SK-N-SH (cell line): Measurements from ENCODE around the gene ANAPC2. TPM values are rescaled to one million over a fixed set of nuclear protein-coding genes. Genes with fewer than 3 reads are reported as not detected.

Experiments
- CTCF ChIA-PET: fragments of 300-600, 350-600 bp; formaldehyde crosslinking; extraction: SDS; loops from one replicate; lab custom pipeline; 2021; lab: Yijun Ruan, JAX
- POLR2A ChIA-PET: fragments of 350-600 bp; sonication (Branson Sonifier 250); formaldehyde crosslinking; extraction: SDS; loops from one replicate; lab custom pipeline; 2020; ENCODE audit warnings: antibody characterized with exemption, inconsistent platforms; lab: Yijun Ruan, JAX
- DNase-seq: peaks from one replicate; pipeline ENCODE4 v3.0.0; 2012
- H2AFZ ChIP-seq: fragments of 200-600 bp; sonication (generic); 2 replicates; pipeline ENCODE4 v1.8.1; 2016; ENCODE audit warnings: antibody characterized with exemption, mild to moderate bottlenecking, low read depth
- H3F3A ChIP-seq: fragments of 200-600 bp; sonication (generic); replicated peaks from 2 replicates; pipeline ENCODE3; 2016; ENCODE audit warnings: antibody characterized with exemption, mild to moderate bottlenecking; ENCODE audit not compliant: insufficient read depth
- H3K27ac ChIP-seq, 2 experiments: fragments of 200-500 bp in 1 of 2; fragments of 200-600 bp in 1 of 2; sonication (Bioruptor generic) in 1 of 2; sonication (generic), shearing (Covaris generic) in 1 of 2; 2 replicates each; pipeline versions ENCODE4 v1.5.1 to v1.6.1; 2014 to 2016; ENCODE audit warnings: low read depth in 2 of 2, inconsistent platforms in 1 of 2, low read length in 1 of 2, mild to moderate bottlenecking in 1 of 2, mixed read lengths in 1 of 2
- H3K27me3 ChIP-seq: fragments of 200-600 bp; sonication (generic), shearing (Covaris generic); 2 replicates; pipeline ENCODE4 v1.6.1; 2016; ENCODE audit warnings: mixed run types; ENCODE audit not compliant: insufficient read depth
- H3K36me3 ChIP-seq, 2 experiments: fragments of 200-500 bp in 1 of 2; fragments of 200-600 bp in 1 of 2; sonication (Bioruptor generic) in 1 of 2; sonication (generic) in 1 of 2; replicated peaks in 1 of 2; 2 replicates each; pipeline versions ENCODE3 to v1.5.1; 2014 to 2016; ENCODE audit warnings: low read length in 1 of 2, mild to moderate bottlenecking in 1 of 2; ENCODE audit not compliant: insufficient read depth in 2 of 2, control insufficient read depth in 1 of 2
- H3K4me1 ChIP-seq, 2 experiments: fragments of 200-500 bp in 1 of 2; fragments of 200-600 bp in 1 of 2; sonication (Bioruptor generic) in 1 of 2; sonication (generic), shearing (Covaris generic) in 1 of 2; 2 replicates each; pipeline versions ENCODE4 v1.5.1 to v1.6.1; 2014 to 2016; ENCODE audit warnings: low read depth in 1 of 2, low read length in 1 of 2, mixed run types in 1 of 2; ENCODE audit not compliant: insufficient read depth in 2 of 2, control insufficient read depth in 1 of 2
- H3K4me2 ChIP-seq: fragments of 200-600 bp; sonication (generic), shearing (Covaris generic); 2 replicates; pipeline ENCODE4 v1.6.1; 2017; ENCODE audit warnings: mixed run types
- H3K4me3 ChIP-seq, 2 experiments: fragments of 200-500 bp in 1 of 2; fragments of 200-600 bp in 1 of 2; sonication (Bioruptor generic) in 1 of 2; sonication (generic), shearing (Covaris generic) in 1 of 2; 2 replicates each; pipeline versions ENCODE4 v1.5.1 to v1.8.1; 2014 to 2016; ENCODE audit warnings: low read depth in 2 of 2, inconsistent platforms in 1 of 2, low read length in 1 of 2, mild to moderate bottlenecking in 1 of 2, mixed read lengths in 1 of 2, moderate library complexity in 1 of 2
- H3K79me2 ChIP-seq: fragments of 200-600 bp; sonication (generic); 2 replicates; pipeline ENCODE4 v1.8.1; 2017; ENCODE audit warnings: mild to moderate bottlenecking; ENCODE audit not compliant: insufficient read depth
- H3K9ac ChIP-seq: fragments of 200-600 bp; sonication (generic); 2 replicates; pipeline ENCODE4 v1.6.1; 2017; ENCODE audit warnings: mixed run types
- H3K9me2 ChIP-seq: fragments of 200-600 bp; sonication (generic); 2 replicates; pipeline ENCODE4 v1.6.1; 2017; ENCODE audit warnings: mixed run types
- H3K9me3 ChIP-seq: fragments of 200-600 bp; sonication (generic); 2 replicates; pipeline ENCODE4 v1.6.1; 2017; ENCODE audit warnings: mixed run types, mild to moderate bottlenecking, moderate library complexity
- H4K20me1 ChIP-seq: fragments of 200-600 bp; sonication (generic); 2 replicates; pipeline ENCODE4 v1.6.1; 2017; ENCODE audit warnings: mild to moderate bottlenecking, mixed run types; ENCODE audit not compliant: insufficient read depth
- CHD2 ChIP-seq: fragments of 150-350 bp; IDR thresholded peaks from 2 replicates; pipeline ENCODE4 v1.6.1; 2018; ENCODE audit warnings: low read length; ENCODE audit not compliant: partially characterized antibody
- CTCF ChIP-seq: fragments of 200-600 bp; sonication (generic); IDR thresholded peaks from 2 replicates; pipeline ENCODE4 v1.6.1; 2017; ENCODE audit warnings: antibody characterized with exemption, mild to moderate bottlenecking, moderate library complexity
- ELF1 ChIP-seq: IDR thresholded peaks from 2 replicates; pipeline ENCODE4 v1.4.0; 2012
- FOSL2 ChIP-seq: IDR thresholded peaks from 2 replicates; pipeline ENCODE4 v1.4.0; 2012; ENCODE audit warnings: low read depth, mild to moderate bottlenecking, moderate library complexity, borderline replicate concordance
- FOXM1 ChIP-seq: IDR thresholded peaks from 2 replicates; pipeline ENCODE4 v1.4.0; 2012; ENCODE audit warnings: low read depth, mild to moderate bottlenecking
- JUND ChIP-seq: IDR thresholded peaks from 2 replicates; pipeline ENCODE4 v1.4.0; 2012
- MAX ChIP-seq: IDR thresholded peaks from 2 replicates; pipeline ENCODE4 v1.4.0; 2012; ENCODE audit warnings: low read depth
- MXI1 ChIP-seq: IDR thresholded peaks from 2 replicates; pipeline ENCODE4 v1.6.1; 2012; ENCODE audit warnings: mild to moderate bottlenecking, low read depth, low read length, improper control_type of control experiment
- NRF1 ChIP-seq: IDR thresholded peaks from 2 replicates; pipeline ENCODE4 v1.6.1; 2012; ENCODE audit warnings: low read depth, mild to moderate bottlenecking, low read length
- PBX3 ChIP-seq: IDR thresholded peaks from 2 replicates; pipeline ENCODE4; 2012
- POLR2AphosphoS5 ChIP-seq: IDR thresholded peaks from 2 replicates; pipeline ENCODE4 v1.6.1; 2012; ENCODE audit warnings: low read depth, low read length
- RAD21 ChIP-seq: IDR thresholded peaks from 2 replicates; pipeline ENCODE4 v1.6.1; 2012; ENCODE audit warnings: mild to moderate bottlenecking, low read length
- RCOR1 ChIP-seq: fragments of 150-350 bp; IDR thresholded peaks from 2 replicates; pipeline ENCODE4 v1.6.1; 2017; ENCODE audit warnings: antibody characterized with exemption, low read length
- REST ChIP-seq: IDR thresholded peaks from 2 replicates; pipeline ENCODE4 v1.6.1; 2012; ENCODE audit warnings: mild to moderate bottlenecking, low read depth, low read length, moderate library complexity
- RFX5 ChIP-seq: IDR thresholded peaks from 2 replicates; pipeline ENCODE4 v1.6.1; 2012; ENCODE audit warnings: mild to moderate bottlenecking, improper control_type of control experiment, low read length
- SIN3A ChIP-seq: IDR thresholded peaks from 2 replicates; pipeline ENCODE4 v1.6.1; 2012; ENCODE audit warnings: low read depth, mild to moderate bottlenecking, low read length, moderate library complexity, borderline replicate concordance
- TAF1 ChIP-seq: IDR thresholded peaks from 2 replicates; pipeline ENCODE4 v1.6.1; 2012; ENCODE audit warnings: low read depth, mild to moderate bottlenecking, low read length, moderate library complexity, borderline replicate concordance
- TCF12 ChIP-seq: IDR thresholded peaks from 2 replicates; pipeline ENCODE4 v1.4.0; 2012
- TEAD4 ChIP-seq: IDR thresholded peaks from 2 replicates; pipeline ENCODE4 v1.4.0; 2012; ENCODE audit warnings: mild to moderate bottlenecking, borderline replicate concordance; ENCODE audit not compliant: insufficient read depth
- USF2 ChIP-seq: fragments of 150-350 bp; IDR thresholded peaks from 2 replicates; pipeline ENCODE4 v1.6.1; 2017; ENCODE audit warnings: antibody characterized with exemption, low read length, low read depth, borderline replicate concordance
- YY1 ChIP-seq: IDR thresholded peaks from 2 replicates; pipeline ENCODE4 v1.4.0; 2012; ENCODE audit warnings: low read depth, mild to moderate bottlenecking
- ZBTB33 ChIP-seq: IDR thresholded peaks from 2 replicates; pipeline ENCODE4 v1.4.0; 2012; ENCODE audit warnings: low read depth, borderline replicate concordance
- WGBS: methylation state at CpG from one replicate; pipeline ENCODE4 v1.1.6; 2017; ENCODE audit warnings: low lambda C conversion rate; 5-methylcytosine and 5-hydroxymethylcytosine counted together
- polyA plus RNA-seq, 3 experiments: library from polyadenylated mRNA; depleted of rRNA; stranded (reverse); fragments of >200 nt; gene quantifications; 2 replicates each; pipeline ENCODE4 v1.2.3, GENCODE V29; 2012

Gene ANAPC2
- polyA plus RNA-seq, 1 of the 3 experiments (the other 2 are of a cell fraction) = 35.1 TPM

GRCh38 chr9:137129456-137130175 is 58.7 kb downstream of the ANAPC2 start:
- Histone ChIP-seq H3K9ac (peak overlapping the region; percentile 82), H4K20me1 (no peaks in the 10 kb centered on the region), H3K79me2 (peaks cover 46% of the 10 kb centered on the region), H3K4me1 (peaks cover 3 to 18% of the 10 kb centered on the region in 2 experiments; a peak in 3 of 4 replicates), H3K27ac (peak overlapping the region; percentile 56 to 87), H3K9me3 (no peaks in the 10 kb centered on the region), H3K36me3 (no peaks in the 10 kb centered on the region), H2AFZ (peak overlapping the region; percentile 91), H3F3A (peaks cover 3% of the 10 kb centered on the region), H3K9me2 (no peaks in the 10 kb centered on the region), H3K27me3 (no peaks in the 10 kb centered on the region), H3K4me3 (peak overlapping the region; percentile 77 to 89), H3K4me2 (peak overlapping the region; percentile 89)
- ChIA-PET POLR2A (interaction anchor here (0.6 to 2.6 kb wide), 18 partner anchors 9 to 125 kb away, joined by 3 to 32 read pairs (median 4); partner anchors contain the start of genes GRIN1, LRRC26, MAN1B1 and NELFB), CTCF (interaction anchor here (0.9 to 2.7 kb wide), 14 partner anchors 9 to 107 kb away, joined by 3 to 14 read pairs (median 4); partner anchors contain the start of genes GRIN1, LRRC26 and NPDC1)
- TF ChIP-seq MAX (peak; percentile 39; the same call in 1 of the 2 replicates), FOSL2 (no peak), PBX3 (no peak), REST (0 out of 2 replicates have a peak, but pooled peaks have one; percentile 6), POLR2AphosphoS5 (peak; percentile 83), CTCF (no peak), RCOR1 (no peak), SIN3A (peak; percentile 65; the same call in 1 of the 2 replicates), TAF1 (peak; percentile 94), ELF1 (no peak), TCF12 (no peak), FOXM1 (no peak), MXI1 (peak; percentile 94), CHD2 (peak; percentile 19), NRF1 (peak; percentile 94), TEAD4 (no peak), JUND (no peak), RAD21 (no peak), USF2 (no peak), RFX5 (no peak), YY1 (peak; percentile 92), ZBTB33 (no peak)
- peak; percentile 96 for DNase-seq
- 0% methylated on average over 7 of the region's 86 CpGs for WGBS
